ENCODE measurements around the gene PTPRD.
"Not testable (repeated sequence)": the region's sequence is repeated elsewhere in the genome, so short reads cannot be mapped to it uniquely, and the experiment has no call there.

The PTPRD gene

GRCh38 chr9:9560382-9561035 lies 1052.3 kb downstream of the PTPRD start:
- no peak for DNase-seq

GRCh38 chr9:9558907-9559306 lies 1053.9 kb downstream of the PTPRD start:
- no peak for DNase-seq

- no peak for DNase-seq
These were observed 1054.9 kb downstream of the PTPRD start for GRCh38 chr9:9557804-9558334.

DNA sequence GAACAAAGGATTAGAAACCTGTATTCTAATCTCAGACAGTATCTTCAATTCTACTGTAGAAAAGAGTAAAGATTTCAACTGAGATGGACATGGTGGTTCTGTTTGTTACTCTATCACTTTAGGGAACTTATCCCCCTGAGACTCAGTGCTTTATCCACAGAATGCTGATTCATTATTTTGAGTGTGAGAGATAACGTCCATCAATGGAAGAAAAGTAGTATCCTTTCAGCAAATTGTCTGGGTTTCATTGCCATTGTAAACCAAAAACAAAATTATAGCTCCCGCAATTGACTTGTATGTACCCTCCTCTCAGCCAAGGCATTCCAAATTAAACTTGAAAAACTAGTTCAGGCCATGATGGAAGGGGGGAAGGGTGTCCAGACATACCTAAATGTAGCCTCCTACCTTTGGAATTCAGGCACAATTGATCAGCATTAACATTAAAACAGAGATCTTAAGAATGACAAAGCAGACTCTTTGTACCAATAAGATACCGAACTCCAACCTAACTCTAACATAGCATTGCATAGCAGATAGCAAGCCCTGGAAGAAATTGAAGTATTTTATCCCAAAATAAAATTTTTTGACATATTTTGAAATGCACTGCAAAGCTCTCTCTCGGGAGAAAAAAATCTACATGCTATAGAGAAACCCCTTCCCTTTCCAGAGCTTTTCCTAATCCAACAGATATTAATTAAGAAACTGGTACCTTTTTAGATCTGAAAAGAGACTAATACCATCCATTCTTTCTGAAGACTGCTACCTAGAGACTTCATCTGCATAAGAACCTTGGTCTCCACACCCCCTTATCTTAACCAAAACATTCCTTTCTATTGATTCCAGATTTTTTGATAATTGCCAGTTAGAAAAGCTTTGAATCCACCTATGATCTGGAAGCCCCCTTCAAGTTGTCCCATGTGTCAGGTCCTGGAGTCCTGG lies 1055.7 kb downstream of the PTPRD start:
- DNase-seq: no peak

DNA sequence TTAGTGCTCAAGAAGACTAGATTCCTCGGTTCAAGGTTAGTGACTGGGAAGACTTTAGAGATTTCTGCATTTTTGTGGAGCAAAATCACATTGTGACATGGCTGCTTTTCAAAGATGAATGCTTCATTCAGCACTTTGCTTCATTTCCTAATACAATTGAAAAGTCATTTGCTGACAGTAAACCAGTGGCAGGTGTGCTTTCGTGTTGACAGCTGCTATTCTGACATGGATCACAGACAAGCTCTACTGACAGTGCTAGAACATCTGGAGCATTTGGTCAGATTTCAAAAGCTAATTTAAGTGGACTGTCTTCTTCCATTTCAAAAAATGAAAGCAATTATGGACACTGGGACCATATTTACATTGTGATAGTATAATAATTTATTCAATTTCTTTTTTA lies 1060.1 kb downstream of the PTPRD start:
- DNase-seq: no peak

- DNase-seq: no peak
These were observed 1074.0 kb downstream of the PTPRD start for GRCh38 chr9:9538766-9539165.

DNA sequence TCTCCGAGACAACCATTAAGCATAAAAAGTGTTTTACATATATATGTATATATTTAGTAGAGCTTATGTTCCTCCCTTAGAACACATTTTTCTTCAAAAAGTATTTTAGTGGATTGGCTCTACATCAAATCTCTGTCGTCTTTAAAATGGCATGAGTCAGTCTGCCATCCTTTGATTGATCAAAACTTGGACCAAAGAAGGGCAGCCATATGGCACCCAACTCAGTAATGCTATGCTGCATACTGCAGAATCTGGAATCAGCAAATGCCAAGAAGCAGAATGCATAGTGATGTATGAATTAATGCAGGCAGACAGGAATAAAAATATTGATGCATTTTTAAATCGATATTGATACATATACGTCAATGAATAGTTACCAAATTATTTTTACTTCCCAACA lies 1074.4 kb downstream of the PTPRD start:
- no peak for DNase-seq

DNA sequence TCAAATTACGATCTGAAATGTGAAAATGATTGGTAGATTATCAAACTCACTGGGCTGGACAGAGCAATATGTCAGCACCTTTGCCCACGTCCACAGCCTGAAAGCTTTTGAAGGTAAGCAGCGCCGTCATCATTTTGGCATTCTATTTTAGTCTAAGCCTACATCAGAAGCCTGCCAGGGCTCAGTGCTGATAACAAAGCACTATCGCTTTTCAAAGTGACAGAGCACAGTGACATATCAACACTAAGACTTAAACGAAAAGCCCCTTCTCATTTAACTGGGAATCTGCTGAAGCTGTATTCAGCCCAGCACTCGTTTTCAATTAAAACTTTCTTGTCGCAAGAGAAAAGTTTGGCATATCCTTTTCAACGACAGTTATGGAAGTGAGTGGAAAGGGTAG lies 1076.3 kb downstream of the PTPRD start:
- DNase-seq: no peak

GRCh38 chr9:9523476-9524139 lies 1089.2 kb downstream of the PTPRD start:
- DNase-seq: no peak

GRCh38 chr9:9522406-9522805 lies 1090.4 kb downstream of the PTPRD start:
- DNase-seq: no peak

- no peak for DNase-seq
These were observed 1091.6 kb downstream of the PTPRD start for GRCh38 chr9:9521033-9521779.

DNA sequence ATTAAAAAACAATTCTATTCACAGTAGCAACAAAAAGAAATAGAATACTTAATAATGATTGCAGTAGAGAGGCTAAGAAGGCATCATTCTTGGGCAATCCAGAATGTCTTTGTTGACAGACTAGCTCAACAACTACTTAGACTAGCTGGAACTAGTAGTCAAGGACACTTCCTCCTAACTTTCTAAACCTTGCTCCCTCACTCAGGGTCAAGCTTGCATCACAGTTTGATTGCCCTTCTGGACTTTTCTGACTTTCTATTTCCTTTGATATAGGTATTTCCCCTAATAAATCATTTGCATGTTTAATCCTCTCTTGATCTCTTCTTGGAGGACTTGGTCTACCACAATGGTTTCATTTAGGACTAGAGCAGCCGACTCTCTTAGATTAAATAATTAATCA lies 1107.9 kb downstream of the PTPRD start:
- no peak for DNase-seq

GRCh38 chr9:9499546-9499945 lies 1113.3 kb downstream of the PTPRD start:
- no peak for DNase-seq

DNA sequence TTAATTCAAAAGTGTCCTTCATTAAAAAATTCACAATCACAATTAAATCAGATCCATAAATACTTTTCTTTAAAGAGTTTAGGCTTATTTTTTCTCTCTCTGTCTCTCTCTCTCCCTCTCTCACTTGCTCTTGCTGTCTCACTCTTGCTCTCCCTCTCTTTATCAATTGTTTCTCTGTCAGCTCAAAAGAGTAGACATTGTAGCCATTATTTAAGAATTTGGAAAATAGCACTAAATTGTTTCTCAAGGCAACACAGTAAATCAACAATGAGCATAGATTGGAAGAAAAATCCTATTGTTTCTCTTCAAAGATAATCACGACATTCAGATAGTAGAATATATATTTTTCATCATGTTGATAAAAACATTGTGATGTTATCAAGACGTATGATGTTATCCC lies 1114.0 kb downstream of the PTPRD start:
- DNase-seq: no peak

DNA sequence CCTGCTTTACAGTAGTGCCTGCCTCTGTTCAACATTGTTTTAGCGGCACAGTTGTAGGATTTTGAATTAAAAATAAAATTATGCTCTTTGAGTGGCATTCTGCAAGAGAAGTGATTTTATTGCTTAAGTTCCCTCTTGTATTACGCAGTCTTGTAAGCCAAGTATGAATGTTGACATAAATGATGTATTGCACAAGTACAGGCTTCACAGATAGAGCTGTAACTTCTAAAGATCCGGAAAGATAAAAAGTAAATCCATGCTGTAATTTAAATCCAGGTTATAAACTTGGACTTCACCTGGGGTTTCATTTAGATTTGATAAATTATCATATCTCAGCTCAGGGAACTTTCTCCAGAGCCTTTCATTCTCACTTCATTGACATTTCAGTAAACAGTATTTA lies 1114.7 kb downstream of the PTPRD start:
- no peak for DNase-seq

GRCh38 chr9:9494336-9494735 lies 1118.5 kb downstream of the PTPRD start:
- no peak for DNase-seq

- no peak for DNase-seq
These were observed 1120.3 kb downstream of the PTPRD start for GRCh38 chr9:9492506-9492905.

GRCh38 chr9:9489183-9489582 lies 1123.6 kb downstream of the PTPRD start:
- no peak for DNase-seq

GRCh38 chr9:9483175-9483574 lies 1129.6 kb downstream of the PTPRD start:
- no peak for DNase-seq

DNA sequence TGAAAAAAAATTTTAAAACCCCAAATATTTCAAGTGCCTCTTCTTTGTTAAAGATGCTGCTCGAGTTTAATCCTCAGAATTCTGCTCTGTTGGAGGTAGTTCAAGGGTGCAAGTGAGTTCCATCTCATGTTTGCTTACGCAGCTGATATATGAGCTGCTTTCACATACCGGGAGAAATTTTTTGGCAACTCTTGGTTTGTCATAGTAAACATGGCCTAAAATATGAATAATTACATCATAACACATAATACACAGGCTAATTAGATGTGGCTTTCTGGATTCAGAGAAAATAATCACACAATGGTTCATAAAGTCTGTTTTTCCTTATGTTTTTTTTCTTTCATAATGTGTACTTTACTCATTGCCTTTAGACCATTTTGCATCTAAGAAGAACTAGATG lies 1134.1 kb downstream of the PTPRD start:
- no peak for DNase-seq

DNA sequence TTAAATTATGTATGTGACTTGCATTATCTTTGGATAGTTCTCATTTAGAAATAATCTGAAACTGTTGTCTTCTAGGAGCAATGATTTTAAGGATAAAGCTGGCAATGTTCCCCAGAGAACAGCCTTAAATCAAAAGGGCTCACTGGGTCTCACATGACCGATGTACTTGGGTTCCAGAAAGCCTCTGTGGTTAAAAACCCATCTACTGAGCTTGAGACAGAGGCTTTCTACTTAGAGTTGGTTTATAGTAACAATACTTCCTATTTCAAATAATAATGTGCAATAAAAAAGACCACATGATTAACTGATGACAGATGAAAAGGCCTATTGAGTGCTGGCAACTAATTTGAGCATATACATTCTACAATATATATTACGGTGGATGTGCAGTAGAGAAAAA lies 1143.5 kb downstream of the PTPRD start:
- DNase-seq: no peak

- DNase-seq: not testable (repeated sequence)
These were observed 1170.9 kb downstream of the PTPRD start for GRCh38 chr9:9441874-9442273.

DNA sequence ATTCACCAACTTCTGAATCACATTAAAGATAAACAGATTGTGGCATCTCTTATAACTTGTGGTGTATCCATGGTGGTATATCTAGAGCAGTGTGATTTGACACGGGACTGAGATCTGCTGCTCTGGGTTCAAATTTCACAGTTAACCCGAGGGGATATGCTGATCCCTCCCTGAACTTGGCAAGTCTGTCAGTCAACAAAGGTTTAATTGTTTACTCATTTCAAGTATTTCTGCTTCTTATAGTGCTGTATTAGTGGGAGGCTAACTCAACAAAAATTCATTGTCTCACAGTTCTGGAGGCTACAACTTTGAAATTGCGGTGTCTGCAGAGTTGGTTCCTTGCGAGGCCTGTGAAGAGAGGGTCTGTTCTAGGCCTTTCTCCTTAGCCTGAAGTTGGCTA lies 1175.2 kb downstream of the PTPRD start:
- DNase-seq: no peak
